ENCODE data around the gene PPP2R2C. TPM values are rescaled to one million over a fixed set of nuclear protein-coding genes. Genes with fewer than 3 reads are reported as not detected.

PPP2R2C gene
- polyA plus RNA-seq, 1 donor from 2014 or later = not detected

DNA sequence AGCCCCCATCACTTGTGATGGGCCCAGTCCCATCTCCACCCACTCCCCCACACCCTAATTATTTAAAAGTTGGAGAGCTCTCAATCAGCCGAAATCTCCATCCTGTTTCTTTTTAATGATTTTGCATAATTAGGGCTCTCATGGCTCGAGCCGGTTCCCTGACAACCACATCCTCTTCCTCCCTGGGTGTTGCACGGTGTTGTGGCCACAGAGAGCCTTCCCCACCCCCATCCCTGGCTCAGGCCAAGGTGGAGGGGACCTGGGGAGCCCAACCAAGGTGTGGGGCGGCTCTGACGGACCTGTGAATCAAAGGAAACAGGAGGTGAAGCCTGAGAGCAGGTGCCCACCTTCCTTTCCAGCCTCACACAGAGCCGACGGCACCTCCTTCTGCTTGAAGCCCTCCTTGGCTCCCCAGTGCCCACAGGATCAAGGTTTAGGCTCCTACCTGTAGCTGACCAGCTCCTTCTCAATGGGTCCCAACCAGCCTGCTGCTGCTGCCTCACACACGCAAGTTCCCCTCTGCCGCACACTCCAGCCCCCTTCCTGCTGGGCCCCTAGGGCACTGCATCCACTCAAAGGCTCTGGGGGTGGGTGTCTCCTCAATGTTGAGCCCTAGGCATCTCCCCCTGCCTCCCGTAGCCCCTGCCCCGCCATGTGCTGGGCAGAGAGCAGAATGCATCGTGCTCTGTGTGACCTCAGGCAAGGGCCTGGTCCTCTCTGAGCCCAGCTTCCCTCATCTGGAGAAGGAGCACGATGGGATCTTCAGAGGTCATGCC, 134.1 kb downstream of the PPP2R2C start:
- H3K36me3 Mint-ChIP-seq = no peaks in the 10 kb centered on the region
- H3K4me1 Mint-ChIP-seq = peaks cover 9 to 15% (median 12%) of the 10 kb centered on the region in 3 donors
- peaks cover 39% of the 10 kb centered on the region for H3K27me3 Mint-ChIP-seq
- H3K9me3 Mint-ChIP-seq = peaks cover 0 to 1% (median 1%) of the 10 kb centered on the region in 3 donors
- H3K4me3 Mint-ChIP-seq = peak overlapping the region in 2 of 4 donors; percentile 66 to 80
- H3K27ac Mint-ChIP-seq = no peak overlapping the region

DNA sequence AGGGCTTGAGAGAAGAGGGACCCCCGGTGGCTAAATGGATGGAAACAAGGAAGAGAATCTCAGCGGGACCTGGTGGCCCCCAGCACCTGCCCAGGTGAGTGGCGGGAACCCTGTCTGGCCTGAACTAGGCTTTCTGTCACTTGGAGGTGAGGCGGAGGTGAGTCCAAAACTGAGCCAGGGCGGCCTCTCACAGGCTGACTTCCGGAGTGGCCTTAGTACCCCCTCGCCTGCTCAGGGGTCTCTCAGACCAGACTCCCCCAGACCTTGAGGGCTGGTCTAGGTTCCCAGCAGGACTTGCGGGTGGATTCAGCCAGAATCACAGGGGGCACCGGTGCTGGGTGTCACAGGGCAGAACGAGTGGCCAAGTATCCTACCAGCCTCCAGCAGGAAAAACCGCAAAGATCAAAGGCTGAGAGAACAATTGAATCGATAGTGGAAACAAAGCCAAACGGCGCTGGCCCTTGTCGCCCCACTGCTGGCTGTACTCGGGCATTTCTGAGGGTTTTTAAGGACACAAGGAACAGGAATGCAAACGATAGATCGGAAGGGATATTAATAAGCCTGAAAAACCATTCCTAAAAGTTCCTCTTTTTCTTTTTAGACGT, 135.0 kb downstream of the PPP2R2C start:
- Mint-ChIP-seq H3K36me3 (no peaks in the 10 kb centered on the region), H3K9me3 (peaks cover 0 to 3% (median 0%) of the 10 kb centered on the region in 3 donors), H3K4me1 (peaks cover 9 to 15% (median 14%) of the 10 kb centered on the region in 3 donors), H3K4me3 (peak overlapping the region in 2 of 4 donors; percentile 58 to 80), H3K27ac (peak overlapping the region in 1 of 3 donors; percentile 76), H3K27me3 (peaks cover 43% of the 10 kb centered on the region)

DNA sequence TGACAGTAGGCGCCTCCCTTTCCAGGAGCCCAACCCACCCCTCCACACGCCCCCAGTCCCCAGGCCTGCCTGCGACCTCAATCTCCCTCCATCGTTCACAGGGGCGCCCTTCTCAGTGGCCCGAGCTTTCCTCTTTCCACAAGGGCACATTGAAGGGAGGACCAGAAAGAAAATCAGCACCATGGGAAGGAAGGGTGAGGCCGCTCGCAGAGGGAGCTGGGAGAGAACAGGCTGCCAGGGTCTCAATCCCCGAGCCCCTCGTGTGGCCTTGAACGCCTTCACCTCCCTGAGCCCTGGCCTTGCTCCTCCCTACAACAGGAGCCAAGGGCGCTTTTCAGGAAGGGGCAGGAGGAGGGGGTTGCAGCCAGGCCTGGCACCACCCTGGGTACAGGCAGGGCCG, 136.2 kb downstream of the PPP2R2C start:
- H3K36me3 Mint-ChIP-seq = no peaks in the 10 kb centered on the region
- H3K9me3 Mint-ChIP-seq = peaks cover 0 to 3% (median 0%) of the 10 kb centered on the region in 3 donors
- H3K4me3 Mint-ChIP-seq = no peak overlapping the region
- H3K27ac Mint-ChIP-seq = no peak overlapping the region
- H3K4me1 Mint-ChIP-seq = peaks cover 9 to 15% (median 14%) of the 10 kb centered on the region in 3 donors
- peaks cover 44% of the 10 kb centered on the region for H3K27me3 Mint-ChIP-seq

DNA sequence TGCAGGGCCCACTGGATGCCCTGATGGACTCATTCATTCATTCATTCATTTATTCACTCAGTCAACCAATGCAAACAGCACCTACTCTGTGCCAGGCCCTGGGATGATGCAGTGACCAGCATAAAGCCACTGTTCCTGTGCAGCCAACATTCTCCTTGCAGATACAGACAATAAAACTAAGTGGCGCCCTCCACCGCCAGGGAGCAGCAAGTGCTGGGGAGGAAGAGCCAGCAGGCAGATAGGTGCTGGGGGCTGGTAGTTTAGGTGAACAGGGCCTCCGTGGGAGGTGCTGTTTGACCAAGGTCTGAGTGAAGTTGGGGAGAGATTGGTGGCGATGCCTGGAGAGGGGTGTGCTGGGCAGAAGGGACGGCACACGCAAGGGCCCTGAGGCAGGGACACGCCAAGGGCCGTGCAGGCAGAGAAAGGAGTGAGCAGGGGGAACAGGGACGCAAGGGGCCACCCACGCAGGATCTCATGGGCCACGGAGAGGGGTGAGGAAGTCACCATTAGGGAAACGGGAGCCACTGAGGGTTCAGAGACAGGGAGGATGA, 137.3 kb downstream of the PPP2R2C start:
- no peaks in the 10 kb centered on the region for H3K36me3 Mint-ChIP-seq
- peaks cover 9 to 15% (median 14%) of the 10 kb centered on the region in 3 donors for H3K4me1 Mint-ChIP-seq
- H3K9me3 Mint-ChIP-seq = peaks cover 0 to 3% (median 0%) of the 10 kb centered on the region in 3 donors
- H3K27me3 Mint-ChIP-seq = peaks cover 40% of the 10 kb centered on the region
- peak overlapping the region in 1 of 3 donors; percentile 73 for H3K27ac Mint-ChIP-seq
- H3K4me3 Mint-ChIP-seq = peak overlapping the region in 1 of 4 donors; percentile 17

DNA sequence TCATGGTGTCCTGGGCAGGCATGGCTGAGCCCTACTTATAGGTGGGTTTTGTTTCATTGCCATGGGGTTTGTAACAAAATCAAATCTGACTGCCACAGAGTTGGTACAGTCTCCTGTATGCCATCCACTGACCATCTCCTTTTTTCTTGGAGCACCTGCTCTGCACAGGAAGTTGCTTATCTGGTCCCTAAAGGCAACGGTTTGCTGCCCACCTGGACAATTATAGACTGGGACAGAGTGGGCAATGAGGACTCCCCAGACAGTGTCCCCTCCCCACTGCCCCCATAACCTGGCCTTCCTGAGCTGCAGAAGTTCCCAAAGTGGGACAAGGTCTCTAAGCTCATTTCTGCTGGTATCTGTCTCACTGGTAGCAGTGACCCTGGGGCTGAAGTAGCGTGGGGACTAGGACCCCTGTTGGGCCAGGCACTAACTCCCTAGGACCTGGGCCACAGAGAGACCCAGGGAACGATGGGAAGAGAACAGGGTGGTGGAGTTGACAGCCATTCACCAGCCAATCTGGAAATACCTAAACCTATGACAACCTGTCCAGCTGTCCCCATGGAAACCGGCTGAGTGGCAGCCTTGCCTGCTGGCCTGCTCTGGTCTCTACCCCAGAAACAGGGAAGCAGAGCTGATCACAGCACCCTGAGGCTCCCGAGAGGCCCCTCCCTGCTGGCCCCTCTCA, 138.1 kb downstream of the PPP2R2C start:
- Mint-ChIP-seq H3K36me3 (no peaks in the 10 kb centered on the region), H3K4me3 (no peak overlapping the region), H3K9me3 (peaks cover 0 to 3% (median 0%) of the 10 kb centered on the region in 3 donors), H3K27ac (no peak overlapping the region), H3K4me1 (peaks cover 9 to 15% (median 14%) of the 10 kb centered on the region in 3 donors), H3K27me3 (peaks cover 38% of the 10 kb centered on the region)

DNA sequence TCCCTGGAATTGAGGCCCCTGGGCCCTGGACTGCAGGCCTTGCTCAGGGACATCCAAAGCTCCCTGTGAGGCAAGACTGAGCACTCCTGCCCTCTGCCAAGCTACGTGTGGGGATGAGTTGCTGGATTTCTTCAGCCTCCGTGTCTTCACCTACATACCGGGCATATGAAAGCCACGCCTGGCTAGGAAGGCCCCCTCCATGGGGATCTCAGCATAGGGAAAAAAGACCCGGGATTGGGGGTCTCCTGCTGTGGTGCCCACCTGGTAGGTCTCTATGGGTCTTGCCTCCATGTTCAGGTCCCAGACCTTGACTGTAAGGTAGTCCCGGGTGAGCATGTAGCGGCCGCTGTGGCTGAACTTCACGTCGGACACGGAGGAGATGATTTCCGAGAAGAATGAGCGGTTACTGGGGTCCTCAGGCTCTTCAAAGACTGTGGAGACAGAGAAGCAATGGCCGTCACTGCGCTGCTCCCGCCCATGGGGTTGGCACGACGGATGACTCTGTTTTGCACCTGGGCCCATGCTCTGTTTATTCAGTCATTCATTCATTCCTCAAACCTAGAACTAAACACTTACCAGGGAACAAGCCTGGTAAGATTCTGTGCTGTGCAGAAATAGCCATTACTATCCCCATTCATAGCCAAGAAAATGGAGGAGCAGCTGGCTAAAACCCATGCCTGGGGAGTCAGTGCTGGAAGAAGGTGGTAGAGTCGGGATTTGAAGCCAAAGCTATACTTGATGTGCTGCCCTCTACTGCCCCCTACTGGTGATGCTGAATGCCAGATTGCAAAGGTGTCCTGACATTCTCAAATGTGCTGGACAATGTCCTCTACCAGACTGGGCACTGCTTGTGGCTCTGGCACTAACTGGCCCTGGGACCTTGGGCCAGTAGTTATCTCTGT, 138.9 kb downstream of the PPP2R2C start:
- peaks cover 34% of the 10 kb centered on the region for H3K27me3 Mint-ChIP-seq
- no peaks in the 10 kb centered on the region for H3K36me3 Mint-ChIP-seq
- peaks cover 0 to 3% (median 0%) of the 10 kb centered on the region in 3 donors for H3K9me3 Mint-ChIP-seq
- H3K27ac Mint-ChIP-seq = no peak overlapping the region
- peaks cover 9 to 12% (median 9%) of the 10 kb centered on the region in 3 donors for H3K4me1 Mint-ChIP-seq
- no peak overlapping the region for H3K4me3 Mint-ChIP-seq

DNA sequence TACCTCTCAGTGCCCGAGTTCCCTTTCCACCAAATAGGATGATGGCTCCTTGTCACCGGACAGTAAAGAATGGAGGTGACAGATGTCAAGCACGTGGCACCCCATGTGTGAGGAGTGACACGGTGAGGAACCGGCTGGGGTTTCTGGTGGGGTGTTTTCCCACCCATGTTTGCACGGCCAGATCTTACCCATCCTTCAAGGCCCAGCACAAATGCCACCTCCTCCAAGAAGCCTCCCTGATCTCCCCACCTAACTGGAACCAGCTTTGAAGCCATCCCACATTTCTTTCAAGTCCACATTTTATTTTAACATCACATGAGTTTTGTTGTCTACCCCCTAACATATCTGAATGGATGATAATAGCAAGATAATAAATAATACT, 139.8 kb downstream of the PPP2R2C start:
- Mint-ChIP-seq H3K4me3 (no peak overlapping the region), H3K27me3 (peaks cover 32% of the 10 kb centered on the region), H3K36me3 (no peaks in the 10 kb centered on the region), H3K9me3 (peaks cover 0 to 3% (median 0%) of the 10 kb centered on the region in 3 donors), H3K27ac (no peak overlapping the region), H3K4me1 (peaks cover under 1 to 4% (median 3%) of the 10 kb centered on the region in 3 donors)

DNA sequence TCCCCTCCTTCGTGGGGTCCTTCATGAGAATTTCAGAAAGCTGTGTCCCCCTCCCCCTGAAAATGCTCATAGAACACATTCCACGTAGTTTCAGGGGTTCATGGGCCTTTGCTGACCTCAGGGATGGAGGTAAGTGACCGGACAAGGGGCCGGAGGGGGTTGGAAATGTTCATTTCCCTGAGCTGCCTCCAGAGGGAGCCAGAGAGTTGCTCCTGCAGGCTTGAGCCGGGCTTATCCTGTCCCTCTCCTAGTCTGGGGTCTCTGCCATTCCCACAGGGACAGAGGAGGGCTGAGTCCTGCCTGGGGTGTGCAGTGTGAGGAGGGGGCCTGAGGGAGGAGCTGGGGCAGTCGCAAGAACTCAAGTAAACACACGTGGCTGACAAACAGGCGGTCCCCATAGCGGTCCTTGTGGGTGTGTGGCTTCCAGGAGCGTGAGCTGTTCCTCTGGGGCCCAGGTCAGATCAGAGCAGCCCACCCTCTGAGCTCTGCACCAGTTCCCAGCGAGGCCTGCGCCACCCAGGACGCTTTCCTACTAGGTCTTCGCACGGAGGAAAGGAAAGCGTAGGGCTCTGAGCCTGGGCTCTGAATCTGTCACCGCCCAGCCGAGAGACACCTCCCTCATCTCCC, 140.3 kb downstream of the PPP2R2C start:
- Mint-ChIP-seq H3K9me3 (peaks cover 0 to 3% (median 0%) of the 10 kb centered on the region in 3 donors), H3K4me3 (no peak overlapping the region), H3K4me1 (peaks cover 0 to 3% (median 1%) of the 10 kb centered on the region in 3 donors), H3K27ac (peak overlapping the region in 1 of 3 donors; percentile 27), H3K36me3 (no peaks in the 10 kb centered on the region), H3K27me3 (peaks cover 27% of the 10 kb centered on the region)

DNA sequence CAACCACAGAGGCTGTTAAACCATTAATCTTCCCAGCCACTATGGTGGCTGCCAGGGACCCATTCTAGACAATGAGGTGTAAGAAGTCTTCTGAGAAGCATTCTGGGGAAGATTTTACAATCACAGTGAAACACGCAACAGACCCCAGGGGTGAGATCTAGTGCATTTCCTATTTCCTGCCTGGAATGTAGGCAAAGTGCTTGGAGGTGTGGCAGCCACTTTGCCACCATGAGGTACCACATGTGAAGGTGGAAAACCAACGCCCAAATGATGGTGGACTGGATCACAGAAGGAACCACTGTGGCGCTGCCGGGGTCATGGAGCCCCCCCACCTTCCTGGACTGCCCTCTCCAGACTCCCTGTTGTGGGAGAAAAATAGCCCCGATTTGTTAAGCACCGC, 140.9 kb downstream of the PPP2R2C start:
- Mint-ChIP-seq H3K27ac (peak overlapping the region in 1 of 3 donors; percentile 27), H3K36me3 (no peaks in the 10 kb centered on the region), H3K4me1 (peaks cover 0 to 1% (median 0%) of the 10 kb centered on the region in 3 donors), H3K9me3 (peaks cover 0 to 3% (median 0%) of the 10 kb centered on the region in 3 donors), H3K27me3 (peaks cover 26% of the 10 kb centered on the region), H3K4me3 (no peak overlapping the region)

DNA sequence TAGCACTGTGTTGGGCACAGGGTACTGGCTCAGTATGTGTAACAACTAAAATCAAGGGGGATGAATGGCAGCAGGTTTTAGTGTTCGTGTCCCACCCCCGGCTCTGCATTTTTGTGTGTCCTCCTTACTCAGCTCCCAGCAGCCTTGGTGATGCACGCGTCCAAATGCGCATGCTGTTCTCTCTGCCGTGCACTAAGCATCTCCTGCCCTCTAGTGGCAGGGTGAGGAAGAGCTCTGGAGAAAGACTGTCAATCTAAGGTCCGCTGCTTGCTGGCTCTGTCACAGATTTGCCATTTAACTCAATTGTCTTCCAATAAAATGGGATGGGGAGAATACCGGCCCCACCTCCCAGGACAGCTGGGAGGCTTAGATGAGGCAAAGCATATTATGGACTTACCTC, 141.4 kb downstream of the PPP2R2C start:
- Mint-ChIP-seq H3K4me3 (no peak overlapping the region), H3K27me3 (peaks cover 29% of the 10 kb centered on the region), H3K27ac (no peak overlapping the region), H3K36me3 (no peaks in the 10 kb centered on the region), H3K4me1 (peaks cover 0 to 1% (median 0%) of the 10 kb centered on the region in 3 donors), H3K9me3 (peaks cover 0 to 3% (median 0%) of the 10 kb centered on the region in 3 donors)

DNA sequence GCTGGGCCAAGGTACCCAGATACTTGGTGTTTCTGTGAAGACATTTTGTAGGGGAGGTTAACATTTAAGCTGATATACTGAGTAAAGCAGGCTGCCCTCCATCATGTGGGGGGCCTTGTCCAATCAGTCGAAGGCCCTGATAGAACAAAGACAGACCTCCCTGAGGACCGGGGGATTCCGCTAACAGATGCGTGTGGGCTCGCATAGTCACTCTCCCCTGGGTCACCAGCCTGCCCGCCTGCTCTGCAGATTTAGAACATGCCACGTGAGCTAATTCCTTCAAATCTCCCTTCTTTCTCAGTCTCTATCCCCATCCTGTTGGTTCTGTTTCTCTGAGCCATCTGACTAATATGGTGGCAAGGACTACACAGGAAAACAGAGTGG, 142.0 kb downstream of the PPP2R2C start:
- Mint-ChIP-seq H3K27me3 (peaks cover 32% of the 10 kb centered on the region), H3K4me3 (no peak overlapping the region), H3K27ac (no peak overlapping the region), H3K9me3 (peaks cover 0 to 3% (median 0%) of the 10 kb centered on the region in 3 donors), H3K4me1 (peaks cover 0 to 1% (median 0%) of the 10 kb centered on the region in 3 donors), H3K36me3 (no peaks in the 10 kb centered on the region)

DNA sequence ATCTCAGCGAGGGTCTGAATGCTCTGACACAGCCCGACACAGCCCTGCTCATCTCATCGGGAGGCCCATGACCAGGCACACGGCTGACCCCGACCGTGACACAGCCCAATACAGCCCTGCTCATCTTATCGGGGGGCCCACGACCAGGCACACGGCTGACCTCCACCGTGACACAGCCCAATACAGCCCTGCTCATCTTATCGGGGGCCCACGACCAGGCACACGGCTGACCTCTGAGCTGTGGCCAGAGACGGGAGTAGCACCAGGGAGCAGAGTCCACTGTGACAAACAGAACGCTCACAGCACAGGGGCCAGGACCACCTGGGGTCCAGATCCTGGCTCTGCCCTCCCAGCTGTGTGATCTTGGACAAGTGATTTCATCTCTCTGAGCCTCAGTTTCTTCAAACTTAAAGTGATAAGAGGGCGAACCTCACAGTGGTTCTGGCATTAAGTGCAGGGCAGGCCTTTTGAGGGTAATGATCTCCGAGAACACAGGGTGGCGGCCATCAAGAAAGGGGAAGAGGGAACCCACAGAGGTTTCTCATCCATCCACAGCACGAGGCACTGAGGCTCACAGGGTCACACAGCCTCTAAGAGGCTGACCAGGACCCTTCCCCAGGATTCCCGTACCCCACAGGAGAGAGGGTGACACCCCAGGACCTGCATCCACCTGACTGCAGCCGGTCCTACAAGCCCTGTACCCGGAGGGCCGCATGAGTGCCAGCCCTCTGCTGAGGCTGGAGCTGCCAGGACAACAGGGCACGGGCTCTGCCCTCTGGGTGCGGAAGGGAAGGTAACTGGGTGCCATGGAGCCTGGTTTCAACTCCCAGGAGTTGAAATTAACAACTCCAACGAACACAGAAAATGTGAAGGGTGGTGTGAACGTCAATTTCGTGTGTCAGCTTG, 142.7 kb downstream of the PPP2R2C start:
- H3K4me3 Mint-ChIP-seq = no peak overlapping the region
- peaks cover 0 to 1% (median 0%) of the 10 kb centered on the region in 3 donors for H3K4me1 Mint-ChIP-seq
- H3K36me3 Mint-ChIP-seq = no peaks in the 10 kb centered on the region
- H3K27me3 Mint-ChIP-seq = peaks cover 28% of the 10 kb centered on the region
- peaks cover 0 to 3% (median 0%) of the 10 kb centered on the region in 3 donors for H3K9me3 Mint-ChIP-seq
- no peak overlapping the region for H3K27ac Mint-ChIP-seq

DNA sequence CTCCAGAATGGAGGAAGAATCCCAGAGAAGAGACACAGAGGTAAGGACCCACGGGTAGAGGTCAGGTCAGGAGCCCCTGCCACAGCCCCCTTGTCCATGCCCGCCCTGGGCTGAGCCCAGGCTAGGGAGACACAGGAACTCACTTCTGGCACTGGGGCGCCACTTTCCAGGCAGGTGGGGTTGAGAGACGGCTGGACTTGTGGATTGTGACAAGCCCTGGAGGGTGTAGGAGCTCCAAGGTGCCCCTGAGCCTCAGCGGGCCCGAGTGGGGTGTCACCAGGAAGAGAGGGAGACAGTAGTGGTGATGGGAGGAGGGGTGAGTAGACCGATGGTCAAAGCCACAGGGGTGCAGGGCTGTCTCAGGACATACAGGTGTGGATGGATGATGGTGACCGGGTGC, 143.9 kb downstream of the PPP2R2C start:
- Mint-ChIP-seq H3K4me1 (peaks cover 0 to 1% (median 0%) of the 10 kb centered on the region in 3 donors), H3K27ac (no peak overlapping the region), H3K36me3 (no peaks in the 10 kb centered on the region), H3K4me3 (no peak overlapping the region), H3K9me3 (peaks cover 0 to 3% (median 0%) of the 10 kb centered on the region in 3 donors), H3K27me3 (peaks cover 31% of the 10 kb centered on the region)

Data from IgD-negative memory B cell (primary cell).